Colonic mucosa (tissue), 4 donors: ENCODE measurements around the gene ECEL1. TPM values are rescaled to one million over a fixed set of nuclear protein-coding genes. Genes with fewer than 3 reads are reported as not detected.
A peak's percentile ranks its signal among the peaks of the same experiment; 100 is the strongest.

ENCODE experiments used
- DNase-seq: peaks from one replicate; pipeline ENCODE4 v3.0.0-alpha.2; 2020
- H3K27ac ChIP-seq: fragments of 200-600 bp; one replicate; pipeline ENCODE4 v1.8.0; 2021
- H3K27me3 ChIP-seq: fragments of 200-600 bp; one replicate; pipeline ENCODE4 v1.8.0; 2021
- H3K36me3 ChIP-seq: fragments of 200-600 bp; one replicate; pipeline ENCODE4 v1.8.0; 2021
- H3K4me1 ChIP-seq: fragments of 200-600 bp; one replicate; pipeline ENCODE4 v1.8.0; 2021; ENCODE audit warnings: mild to moderate bottlenecking
- H3K4me3 ChIP-seq: fragments of 200-600 bp; one replicate; pipeline ENCODE4 v1.8.0; 2021
- H3K9ac ChIP-seq, 2 donors: one replicate each; pipeline ENCODE4 v1.7.0; 2013; ENCODE audit warnings: control low read depth in 2 of 2, low read depth in 2 of 2, low read length in 2 of 2
- H3K9me3 ChIP-seq: fragments of 200-600 bp; one replicate; pipeline ENCODE4 v1.8.0; 2021
- intact Hi-C: fragments of 100-400 bp; cut with DNase I; formaldehyde crosslinking; loops from one replicate; pipeline ENCODE4 v1.14.1; 2022
- total RNA-seq, 2 donors: library from RNA; stranded (reverse); fragmentation: NEBNext Ultra II Directional in 1 of 2; extraction: Animal tissue kit (Norgen Biotek cat#: 25700) in 1 of 2; gene quantifications; one replicate each; pipeline ENCODE4 v1.2.1, GENCODE V29; 2021
- TF ChIP-seq, protein P1 (sequence below): fragments of 200-600 bp; IDR thresholded peaks from one replicate; pipeline ENCODE4 v1.8.0; 2022; ENCODE audit warnings: antibody characterized with exemption, mild to moderate bottlenecking
- donor health status: healthy.
- donor health status: DM: no; HTN: no; CAD: no.
- donor health status: DM: no; HTN: no; CAD: no.

The ECEL1 gene
- total RNA-seq, 2 donors from 2014 or later, result 0.12 to 0.40 TPM

- no peak for DNase-seq
- intact Hi-C loops, result no loop called here
- Histone ChIP-seq H3K27me3 (peaks cover 28% of the 10 kb centered on the region), H3K4me1 (no peaks in the 10 kb centered on the region), H3K27ac (no peak overlapping the region), H3K36me3 (no peaks in the 10 kb centered on the region), H3K9me3 (no peaks in the 10 kb centered on the region), H3K9ac (no peak overlapping the region), H3K4me3 (no peak overlapping the region)
- TF ChIP-seq, protein P1, sequence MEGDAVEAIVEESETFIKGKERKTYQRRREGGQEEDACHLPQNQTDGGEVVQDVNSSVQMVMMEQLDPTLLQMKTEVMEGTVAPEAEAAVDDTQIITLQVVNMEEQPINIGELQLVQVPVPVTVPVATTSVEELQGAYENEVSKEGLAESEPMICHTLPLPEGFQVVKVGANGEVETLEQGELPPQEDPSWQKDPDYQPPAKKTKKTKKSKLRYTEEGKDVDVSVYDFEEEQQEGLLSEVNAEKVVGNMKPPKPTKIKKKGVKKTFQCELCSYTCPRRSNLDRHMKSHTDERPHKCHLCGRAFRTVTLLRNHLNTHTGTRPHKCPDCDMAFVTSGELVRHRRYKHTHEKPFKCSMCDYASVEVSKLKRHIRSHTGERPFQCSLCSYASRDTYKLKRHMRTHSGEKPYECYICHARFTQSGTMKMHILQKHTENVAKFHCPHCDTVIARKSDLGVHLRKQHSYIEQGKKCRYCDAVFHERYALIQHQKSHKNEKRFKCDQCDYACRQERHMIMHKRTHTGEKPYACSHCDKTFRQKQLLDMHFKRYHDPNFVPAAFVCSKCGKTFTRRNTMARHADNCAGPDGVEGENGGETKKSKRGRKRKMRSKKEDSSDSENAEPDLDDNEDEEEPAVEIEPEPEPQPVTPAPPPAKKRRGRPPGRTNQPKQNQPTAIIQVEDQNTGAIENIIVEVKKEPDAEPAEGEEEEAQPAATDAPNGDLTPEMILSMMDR, result no peak
Measured at GRCh38 chr2:232506709-232507108, 19.1 kb upstream of the ECEL1 start.

DNA sequence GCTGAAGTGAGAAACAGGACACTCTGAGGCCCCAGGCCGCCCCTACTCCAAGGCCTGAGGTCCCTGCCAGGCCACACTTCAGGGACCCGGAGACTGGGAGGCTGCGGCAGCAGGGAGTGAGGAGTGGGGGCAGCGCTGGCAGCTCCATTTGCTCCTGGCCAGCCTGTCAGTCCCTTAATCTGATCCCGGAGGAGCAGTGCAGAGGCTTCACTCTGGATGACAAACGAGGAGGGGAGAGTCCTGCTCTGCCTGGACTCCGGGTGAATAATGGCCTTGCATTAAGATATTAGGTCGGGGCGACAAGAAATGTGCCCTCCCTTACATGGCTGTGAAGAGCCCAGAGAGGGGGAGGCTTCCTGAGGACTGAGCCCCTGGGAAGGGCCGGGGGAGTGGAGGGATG lies 18.2 kb upstream of the ECEL1 start:
- Histone ChIP-seq H3K36me3 (no peaks in the 10 kb centered on the region), H3K27me3 (peaks cover 28% of the 10 kb centered on the region), H3K4me1 (no peaks in the 10 kb centered on the region), H3K4me3 (no peak overlapping the region), H3K9me3 (no peaks in the 10 kb centered on the region), H3K27ac (no peak overlapping the region), H3K9ac (no peak overlapping the region)
- TF ChIP-seq, protein P1, result no peak
- no peak for DNase-seq
- intact Hi-C loops, result no loop called here

DNA sequence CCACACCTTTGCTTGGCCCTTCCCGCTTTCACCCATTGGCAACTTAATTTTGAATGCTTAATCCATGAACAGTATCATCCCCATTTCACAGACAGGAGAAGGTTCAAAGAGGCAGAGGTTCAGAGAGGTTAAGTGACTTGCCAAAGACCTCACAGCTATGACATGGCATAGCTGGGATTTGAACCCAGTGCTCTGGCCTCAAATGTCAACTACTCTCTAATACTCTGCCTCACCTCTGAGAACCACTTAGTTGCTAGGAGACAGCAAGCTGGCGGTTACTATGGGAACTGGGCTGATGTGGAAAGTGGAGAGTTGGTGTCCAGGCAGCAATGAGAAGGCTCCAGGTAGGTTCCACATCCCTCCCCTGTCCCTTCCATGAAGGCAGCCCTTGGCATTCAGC lies 16.8 kb upstream of the ECEL1 start:
- no peak for DNase-seq
- no peak overlapping the region for H3K27ac ChIP-seq
- TF ChIP-seq, protein P1, result no peak
- no peaks in the 10 kb centered on the region for H3K36me3 ChIP-seq
- H3K9ac ChIP-seq, result no peak overlapping the region
- intact Hi-C loops, result no loop called here
- peaks cover 28% of the 10 kb centered on the region for H3K27me3 ChIP-seq
- H3K4me3 ChIP-seq, result no peak overlapping the region
- no peaks in the 10 kb centered on the region for H3K4me1 ChIP-seq
- H3K9me3 ChIP-seq, result no peaks in the 10 kb centered on the region

- no peak for DNase-seq
- no peak overlapping the region for H3K27ac ChIP-seq
- H3K9me3 ChIP-seq, result no peaks in the 10 kb centered on the region
- H3K36me3 ChIP-seq, result no peaks in the 10 kb centered on the region
- H3K4me1 ChIP-seq, result no peaks in the 10 kb centered on the region
- intact Hi-C loops, result no loop called here
- no peak overlapping the region for H3K9ac ChIP-seq
- TF ChIP-seq, protein P1, result no peak
- peak overlapping the region; percentile 30 for H3K4me3 ChIP-seq
- peaks cover 28% of the 10 kb centered on the region for H3K27me3 ChIP-seq
Measured at GRCh38 chr2:232503809-232504323, 16.2 kb upstream of the ECEL1 start.

- TF ChIP-seq, protein P1, result no peak
- Histone ChIP-seq H3K36me3 (no peaks in the 10 kb centered on the region), H3K27ac (no peak overlapping the region), H3K4me3 (peak overlapping the region; percentile 30), H3K9ac (no peak overlapping the region), H3K9me3 (no peaks in the 10 kb centered on the region), H3K27me3 (peaks cover 28% of the 10 kb centered on the region), H3K4me1 (no peaks in the 10 kb centered on the region)
- DNase-seq, result no peak
- intact Hi-C loops, result no loop called here
Measured at GRCh38 chr2:232502911-232503808, 15.5 kb upstream of the ECEL1 start.
